Measurements from ENCODE around the gene SVEP1. TPM values are rescaled to one million over a fixed set of nuclear protein-coding genes. Genes with fewer than 3 reads are reported as not detected.
"Not testable (repeated sequence)": the region's sequence is repeated elsewhere in the genome, so short reads cannot be mapped to it uniquely, and the experiment has no call there.

The SVEP1 gene
- polyA plus RNA-seq, 3 donors: 6.6 to 7.9 (median 6.6) TPM

DNA sequence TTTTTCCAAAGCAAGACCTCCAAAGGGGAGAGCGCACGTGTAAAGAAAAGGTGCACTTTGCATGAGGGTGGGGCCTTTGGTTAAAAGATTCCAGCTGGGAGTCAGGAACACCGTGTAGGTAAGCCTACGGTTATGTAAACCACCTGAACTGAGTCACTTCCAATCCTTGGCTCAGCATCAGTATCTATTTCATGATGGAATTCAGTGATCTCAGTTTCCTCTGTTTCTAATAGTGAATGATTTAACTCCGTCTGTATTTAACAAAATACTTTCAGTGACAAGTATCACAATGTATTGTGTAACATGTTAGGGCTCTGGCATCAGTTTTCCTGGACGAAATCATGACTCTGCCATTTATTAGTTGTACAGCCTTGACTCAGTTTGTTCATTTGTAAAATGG lies 1.3 kb upstream of the SVEP1 start:
- no peak for DNase-seq

- DNase-seq: peak; percentile 41
These were observed 300 bp upstream of the SVEP1 start for GRCh38 chr9:110579862-110580219.

GRCh38 chr9:110578575-110579033 lies 937 bp downstream of the SVEP1 start:
- DNase-seq: no peak

- DNase-seq: no peak
These were observed 3.6 kb downstream of the SVEP1 start for GRCh38 chr9:110575945-110576344.

DNA sequence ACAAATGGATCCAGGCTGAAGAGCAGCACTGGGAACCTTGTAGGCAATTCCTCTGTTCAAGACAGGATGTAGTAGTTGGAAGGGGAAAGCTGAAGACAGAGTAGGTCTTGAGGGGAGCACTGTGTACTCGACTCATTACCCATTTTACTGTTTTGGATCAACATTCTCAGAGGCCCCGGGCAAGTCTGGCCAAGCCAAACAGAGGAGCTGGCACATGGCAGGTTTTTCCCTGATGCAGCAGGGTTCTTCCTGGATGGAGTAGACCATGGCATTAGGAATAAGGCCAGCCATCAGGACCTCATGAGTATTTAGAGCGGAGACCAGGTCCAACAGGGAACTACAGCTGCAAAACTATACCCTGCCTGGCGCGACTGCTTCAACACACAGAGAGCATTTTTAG lies 4.4 kb downstream of the SVEP1 start:
- DNase-seq: no peak

- no peak for DNase-seq
These were observed 6.2 kb downstream of the SVEP1 start for GRCh38 chr9:110573305-110573704.

DNA sequence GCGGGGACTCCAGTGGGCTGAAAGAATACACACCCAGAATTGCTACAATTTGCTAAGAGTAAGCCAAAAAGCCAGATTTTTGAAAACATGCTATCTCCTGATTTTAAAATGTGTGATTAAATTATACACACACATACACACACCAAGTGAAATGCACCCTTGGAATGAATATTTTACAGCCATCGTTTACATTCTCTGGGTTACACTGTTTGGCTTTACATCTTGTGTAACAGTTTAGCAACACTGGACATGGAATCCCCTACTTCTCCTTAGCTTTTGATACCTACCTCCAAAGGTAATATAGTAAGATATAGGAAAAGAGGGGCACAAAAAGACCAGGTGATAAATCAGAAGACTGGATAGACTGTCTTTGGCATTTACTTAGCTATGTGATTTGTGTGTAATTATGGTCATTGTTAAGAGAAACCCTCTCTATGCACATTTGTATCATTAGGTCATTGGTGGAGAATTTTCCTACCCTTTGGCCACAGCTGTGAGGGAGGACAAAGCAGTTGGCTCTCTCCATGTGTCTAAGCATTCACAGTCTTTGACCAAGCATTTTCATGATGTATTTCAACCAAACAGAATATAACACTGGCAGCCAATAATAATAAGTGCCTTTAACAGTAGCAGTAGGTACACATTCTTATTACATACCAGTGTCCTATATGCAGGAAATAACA lies 7.6 kb downstream of the SVEP1 start:
- DNase-seq: no peak

DNA sequence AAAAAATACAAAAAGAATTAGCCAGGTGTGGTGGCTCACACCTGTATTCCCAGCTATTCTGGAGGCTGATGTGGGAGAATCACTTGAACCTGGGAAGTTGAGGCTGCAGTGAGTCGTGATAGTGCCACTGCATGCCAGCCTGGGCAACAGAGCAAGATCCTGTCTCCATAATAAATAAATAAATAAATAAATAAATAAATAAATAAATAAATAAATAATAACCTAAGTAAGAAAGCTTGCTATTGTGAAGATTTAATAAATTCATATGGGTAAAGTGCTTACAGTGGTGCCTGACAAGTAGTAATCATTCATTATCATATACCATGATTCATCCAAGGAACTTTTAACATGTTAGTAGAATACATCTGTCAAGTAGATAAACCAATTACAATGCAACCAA lies 13.4 kb downstream of the SVEP1 start:
- no peak for DNase-seq

DNA sequence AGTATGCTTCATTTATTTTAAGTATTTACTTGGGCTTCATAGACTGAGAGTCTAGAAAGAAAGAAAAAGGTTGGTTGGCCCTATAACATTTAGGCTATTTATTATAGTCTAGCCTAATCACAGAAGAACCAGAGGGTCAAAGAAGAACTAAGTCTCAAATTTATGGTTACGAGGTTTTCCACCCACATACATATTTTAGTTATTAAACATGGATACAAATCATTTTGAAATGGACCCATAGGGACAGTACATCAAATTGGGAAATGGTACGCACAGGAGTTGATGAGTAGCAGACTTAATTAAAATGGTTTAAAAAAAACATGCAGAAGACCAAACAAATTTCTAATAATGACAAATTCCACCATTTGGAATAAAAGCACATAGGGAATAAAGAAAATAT lies 17.7 kb downstream of the SVEP1 start:
- no peak for DNase-seq

DNA sequence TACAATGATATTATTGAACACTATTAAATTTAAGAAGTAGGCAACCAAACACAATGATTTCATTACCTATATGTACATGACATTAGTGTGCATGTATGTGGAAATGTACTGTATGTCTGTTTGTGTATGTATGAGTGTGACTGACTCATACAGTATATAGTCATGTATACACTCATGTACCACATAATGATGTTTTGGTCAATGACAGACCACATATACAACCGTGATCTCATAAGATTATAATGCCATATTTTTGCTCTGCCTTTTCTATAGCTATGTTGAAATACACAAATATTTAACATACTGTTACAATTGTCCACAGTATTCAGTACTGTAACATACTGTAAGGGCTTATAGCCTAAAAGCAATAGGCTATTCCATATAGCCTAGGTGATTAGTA lies 19.7 kb downstream of the SVEP1 start:
- no peak for DNase-seq

DNA sequence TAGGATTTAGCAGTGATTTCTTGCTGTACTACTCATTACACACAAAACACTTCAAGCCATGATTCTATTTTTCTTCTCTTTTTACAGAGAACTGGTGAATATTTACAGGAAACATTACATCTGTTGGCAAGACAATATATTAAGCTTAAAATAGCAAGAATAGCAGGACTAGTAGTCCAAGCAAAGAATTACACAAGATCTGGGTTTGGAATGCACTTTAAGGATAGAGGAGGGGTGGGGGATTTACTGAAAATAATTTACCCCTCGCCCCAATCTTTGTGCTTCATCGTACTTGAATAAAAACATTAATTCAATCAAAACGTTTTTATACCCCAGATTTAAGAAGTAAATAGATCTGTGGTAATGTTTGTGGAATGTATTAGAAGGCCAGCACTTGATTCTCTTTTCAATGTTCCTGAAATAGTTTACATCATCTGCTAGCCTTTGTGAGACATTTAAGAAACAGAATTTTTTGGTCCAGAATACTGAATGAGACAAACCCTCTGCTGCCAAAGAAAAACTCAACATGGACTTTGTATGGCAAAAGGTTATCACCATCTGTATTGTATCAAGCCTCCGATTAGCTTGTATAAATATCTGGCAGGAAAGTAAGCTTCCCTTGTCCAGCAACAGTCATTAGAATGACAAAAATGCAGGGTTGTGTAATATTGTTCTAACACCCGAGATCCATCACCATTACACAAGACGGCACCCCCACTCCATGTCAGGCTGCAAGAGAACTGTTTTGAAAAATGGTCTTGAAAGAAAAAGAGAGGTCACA lies 23.8 kb downstream of the SVEP1 start:
- peak; percentile 73 for DNase-seq

- DNase-seq: no peak
These were observed 33.1 kb downstream of the SVEP1 start for GRCh38 chr9:110546411-110546871.

DNA sequence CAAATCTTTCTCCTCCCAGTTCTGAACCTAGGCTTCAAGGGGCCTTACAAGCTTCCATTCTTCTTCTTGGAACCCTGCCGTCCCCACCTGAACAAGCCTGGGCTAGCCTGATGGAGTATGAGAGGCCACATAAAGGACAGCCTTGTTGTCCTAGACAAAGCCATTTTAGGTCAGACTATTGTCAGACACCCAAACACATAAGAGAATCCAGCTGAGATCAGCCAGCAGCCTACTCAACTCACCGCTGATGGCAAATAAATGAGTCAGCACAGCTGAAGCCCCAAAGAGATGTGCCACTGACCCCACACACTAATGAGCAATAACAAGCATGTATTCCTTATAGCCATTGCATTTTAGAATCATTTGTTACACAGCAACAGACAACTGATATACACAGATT lies 33.8 kb downstream of the SVEP1 start:
- DNase-seq: no peak

DNA sequence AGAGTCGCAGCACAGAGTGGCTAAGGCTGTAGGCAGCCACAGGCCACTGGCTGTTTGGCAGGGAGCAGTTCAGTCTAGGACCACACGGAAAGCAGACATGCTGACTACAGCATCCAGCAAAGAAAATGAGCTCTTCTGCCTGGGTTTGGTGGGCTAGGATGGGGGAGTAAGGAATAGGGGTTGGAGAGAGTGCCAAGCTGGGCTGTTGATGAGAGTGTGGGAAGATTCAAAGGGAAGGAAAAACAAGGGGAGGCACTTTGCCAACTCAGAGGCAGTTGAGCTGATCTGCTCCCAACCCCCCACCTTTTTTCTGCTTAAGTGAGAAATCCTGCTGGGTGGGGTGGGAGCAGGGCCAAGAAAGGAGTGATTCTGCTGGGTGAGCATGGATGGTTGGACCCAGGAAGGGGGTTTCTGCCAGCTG lies 35.9 kb downstream of the SVEP1 start:
- DNase-seq: no peak

DNA sequence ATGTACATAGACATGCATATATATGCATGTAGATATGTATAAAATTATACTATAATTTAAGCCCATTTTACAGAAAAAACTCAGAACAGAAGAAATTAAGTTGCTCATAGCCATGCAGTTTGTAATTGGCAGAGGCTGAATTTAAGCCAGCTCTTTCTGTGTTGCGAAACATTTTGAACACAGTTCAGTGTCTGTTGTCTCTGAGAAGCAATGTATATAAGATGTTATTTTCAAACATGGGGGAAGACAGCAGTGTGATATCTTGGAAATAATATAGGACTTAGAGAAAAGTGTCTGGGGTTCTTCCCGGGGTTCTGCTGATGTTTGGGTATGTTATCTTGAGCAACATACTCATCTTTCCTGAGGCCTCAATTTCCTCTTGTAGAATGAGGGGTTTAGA lies 37.6 kb downstream of the SVEP1 start:
- DNase-seq: no peak

DNA sequence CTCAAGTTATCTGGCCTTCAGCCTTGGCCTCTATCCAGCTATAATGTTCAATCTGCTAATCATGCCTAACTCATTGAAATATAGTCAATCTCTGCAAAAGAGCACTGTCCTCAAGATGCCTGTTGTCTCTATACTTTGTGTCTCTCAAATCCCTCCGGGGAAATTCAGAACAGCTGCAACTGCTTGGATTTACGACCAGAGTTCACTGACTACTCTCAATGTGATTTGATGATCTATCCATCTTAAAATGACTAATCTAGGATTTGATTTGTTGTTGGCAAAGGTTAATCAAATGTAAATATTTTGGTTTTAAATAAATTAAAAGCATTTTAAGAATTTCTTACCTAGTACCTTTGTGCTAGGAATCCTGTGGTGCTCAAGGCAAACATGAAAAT lies 40.9 kb downstream of the SVEP1 start:
- DNase-seq: no peak

DNA sequence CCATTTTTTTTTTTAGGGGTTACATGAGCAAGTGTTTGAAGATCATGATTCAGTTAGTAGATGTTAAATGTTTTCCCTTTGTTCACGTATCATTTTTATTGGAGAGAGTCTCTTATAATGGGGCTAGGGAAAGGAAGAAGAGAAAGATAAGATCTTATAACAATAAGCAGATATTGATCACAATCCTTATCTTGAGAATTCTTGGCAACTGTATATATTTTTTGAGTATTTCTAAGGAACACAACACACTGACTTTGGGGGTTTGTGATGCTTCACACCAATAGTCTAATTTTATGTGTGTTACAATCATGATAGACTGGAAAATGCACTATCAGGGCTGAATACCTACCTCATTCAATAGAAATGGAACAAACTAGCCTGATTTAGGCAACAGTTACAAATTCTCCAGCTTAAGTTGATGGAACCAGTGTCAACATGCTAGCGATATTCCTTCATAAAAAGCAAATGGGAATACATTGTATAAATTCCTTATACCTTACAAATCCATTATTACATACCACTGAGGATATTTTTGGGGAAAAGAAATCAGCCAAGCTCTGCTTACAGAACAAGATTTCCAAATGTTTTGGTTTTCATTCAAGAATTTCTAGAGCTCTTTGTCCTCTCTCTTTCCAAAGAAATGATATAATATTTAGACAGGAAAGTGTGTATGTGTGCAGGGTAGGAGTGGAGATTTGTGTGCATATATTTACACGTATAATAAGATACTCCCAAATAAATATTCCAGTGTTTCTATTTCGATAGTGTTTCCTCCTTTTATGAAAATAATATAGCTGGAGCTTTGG lies 41.5 kb downstream of the SVEP1 start:
- no peak for DNase-seq

DNA sequence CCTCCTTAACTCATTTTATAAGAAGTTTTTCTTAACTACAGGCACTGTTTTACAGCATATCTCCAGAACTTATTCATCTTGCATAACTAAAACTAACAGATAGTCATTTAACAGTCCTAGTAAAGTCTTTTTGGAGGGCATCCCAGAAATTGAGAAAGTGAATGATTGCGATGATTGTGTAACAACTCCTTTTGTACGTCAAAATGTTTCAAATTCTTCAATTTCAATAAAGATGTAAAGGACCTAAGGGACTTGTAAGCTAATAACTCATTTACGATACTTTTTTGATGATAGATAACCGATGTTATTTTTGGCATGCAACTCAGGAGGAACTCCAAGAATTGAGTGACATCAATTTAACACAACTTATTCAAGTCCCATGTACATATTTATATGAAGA lies 42.7 kb downstream of the SVEP1 start:
- no peak for DNase-seq

GRCh38 chr9:110534162-110534561 lies 45.4 kb downstream of the SVEP1 start:
- DNase-seq: not testable (repeated sequence)

DNA sequence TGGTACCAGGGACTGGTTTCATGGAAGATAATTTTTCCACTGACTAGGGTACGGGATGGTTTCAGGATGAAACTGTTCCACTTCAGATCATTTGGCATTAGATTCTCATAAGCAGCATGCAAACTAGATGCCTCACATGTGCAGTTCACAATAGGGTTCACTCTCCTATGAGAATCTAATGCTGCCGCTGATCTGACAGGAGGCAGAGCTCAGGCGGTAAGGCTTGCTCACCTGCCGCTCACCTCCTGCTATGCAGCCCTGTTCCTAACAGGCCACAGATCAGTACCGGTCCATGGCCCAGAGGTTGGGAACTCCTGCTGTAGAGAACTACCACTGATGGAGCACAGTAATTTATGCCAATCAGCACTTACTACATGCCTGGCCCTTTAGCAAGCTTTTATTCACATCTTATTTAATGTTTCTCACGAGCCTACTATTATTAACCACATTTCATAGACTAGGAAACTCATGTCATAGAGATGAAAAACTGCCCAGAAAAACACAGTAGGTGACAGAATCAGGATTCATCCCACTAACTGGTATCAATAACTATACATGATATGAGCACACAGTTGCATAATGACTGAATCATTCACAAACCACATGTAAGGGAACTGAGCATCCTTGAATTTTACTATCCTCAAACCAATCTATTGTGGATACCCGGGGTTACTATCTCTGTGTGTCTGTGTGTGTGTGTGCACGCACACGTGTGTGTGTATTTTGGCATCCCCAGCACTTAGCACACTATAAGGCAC lies 46.5 kb downstream of the SVEP1 start:
- no peak for DNase-seq

GRCh38 chr9:110531776-110532175 lies 47.8 kb downstream of the SVEP1 start:
- no peak for DNase-seq

GRCh38 chr9:110531241-110531640 lies 48.3 kb downstream of the SVEP1 start:
- not testable (repeated sequence) for DNase-seq
